Mesodermal cell (in vitro differentiated cells): Measurements from ENCODE around the gene TRIO.

ENCODE experiments used
- H3K27ac ChIP-seq: 2 replicates; pipeline ENCODE4 v1.7.0; 2013; ENCODE audit warnings: mild to moderate bottlenecking, low read depth, low read length, moderate library complexity; ENCODE audit not compliant: severe bottlenecking
- H3K36me3 ChIP-seq: 2 replicates; pipeline ENCODE4 v1.7.1; 2013; ENCODE audit warnings: mild to moderate bottlenecking, low read length, moderate library complexity; ENCODE audit not compliant: control insufficient read depth, insufficient read depth
- H3K4me1 ChIP-seq: one replicate; pipeline ENCODE4 v1.7.1; 2013; ENCODE audit warnings: mild to moderate bottlenecking, low read length; ENCODE audit not compliant: insufficient read depth, control insufficient read depth, poor library complexity, severe bottlenecking
- H3K4me3 ChIP-seq: 2 replicates; pipeline ENCODE4 v1.7.0; 2013; ENCODE audit warnings: low read length, control low read depth, mild to moderate bottlenecking; ENCODE audit not compliant: insufficient read depth, poor library complexity, severe bottlenecking; ENCODE audit errors: extremely low read depth
- H3K9me3 ChIP-seq: 2 replicates; pipeline ENCODE4 v1.7.1; 2013; ENCODE audit warnings: mild to moderate bottlenecking, low read length, moderate library complexity; ENCODE audit not compliant: control insufficient read depth
- WGBS, 2 experiments: methylation state at CpG; one replicate each; pipeline ENCODE4 v1.1.5; 2013; ENCODE audit warnings: missing lambda C conversion rate in 2 of 2; ENCODE audit not compliant: insufficient coverage in 2 of 2; 5-methylcytosine and 5-hydroxymethylcytosine counted together

Gene TRIO

DNA sequence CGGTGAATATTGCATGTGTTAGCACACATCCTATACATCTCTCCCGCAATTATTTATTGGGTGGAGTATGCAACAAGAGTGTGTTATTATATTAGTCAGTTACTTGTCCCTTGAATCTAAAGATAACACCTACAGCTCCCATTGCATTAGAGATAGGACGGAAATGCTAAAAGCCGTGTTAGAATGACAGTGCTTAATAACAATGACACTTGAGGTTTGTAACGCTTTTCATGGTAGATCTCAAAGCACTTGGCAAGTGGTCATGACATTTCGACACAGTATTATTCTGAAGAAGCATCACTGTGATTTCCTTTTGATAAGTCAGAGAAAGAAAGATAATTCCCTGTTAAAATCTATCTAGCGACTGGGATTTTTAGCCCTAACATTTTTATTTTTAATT lies 33.4 kb upstream of the TRIO start:
- H3K27ac ChIP-seq, result no peak overlapping the region
- H3K4me3 ChIP-seq, result no peak overlapping the region
- peaks cover 26% of the 10 kb centered on the region for H3K4me1 ChIP-seq
- no peaks in the 10 kb centered on the region for H3K36me3 ChIP-seq
- WGBS, 2 experiments, result 95 to 100% methylated on average over 2 to 3 of the region's 7 CpGs
- no peaks in the 10 kb centered on the region for H3K9me3 ChIP-seq

DNA sequence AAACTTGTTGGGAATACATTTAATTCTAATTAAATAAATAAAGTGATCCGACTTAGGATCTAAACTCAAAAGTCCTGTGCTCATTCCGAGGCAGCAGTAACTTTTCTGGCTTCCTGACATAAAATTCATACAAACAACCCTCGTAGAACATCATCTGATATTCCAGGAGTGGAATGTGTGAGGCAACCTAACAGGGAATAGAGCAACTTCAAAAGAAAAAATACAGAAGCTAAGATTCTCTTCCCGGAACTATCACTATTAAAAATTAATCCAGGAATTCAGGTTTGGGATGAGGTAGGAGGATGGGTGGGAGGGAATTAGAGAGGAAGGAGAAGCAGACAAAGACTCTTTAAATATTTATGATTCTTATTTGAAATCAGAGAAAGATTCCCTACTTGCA lies 32.9 kb upstream of the TRIO start:
- H3K4me3 ChIP-seq, result no peak overlapping the region
- H3K27ac ChIP-seq, result no peak overlapping the region
- no CpG with 5 or more reads among the region's 4 CpGs for WGBS, 2 experiments
- H3K4me1 ChIP-seq, result peaks cover 28% of the 10 kb centered on the region
- H3K9me3 ChIP-seq, result no peaks in the 10 kb centered on the region
- no peaks in the 10 kb centered on the region for H3K36me3 ChIP-seq

DNA sequence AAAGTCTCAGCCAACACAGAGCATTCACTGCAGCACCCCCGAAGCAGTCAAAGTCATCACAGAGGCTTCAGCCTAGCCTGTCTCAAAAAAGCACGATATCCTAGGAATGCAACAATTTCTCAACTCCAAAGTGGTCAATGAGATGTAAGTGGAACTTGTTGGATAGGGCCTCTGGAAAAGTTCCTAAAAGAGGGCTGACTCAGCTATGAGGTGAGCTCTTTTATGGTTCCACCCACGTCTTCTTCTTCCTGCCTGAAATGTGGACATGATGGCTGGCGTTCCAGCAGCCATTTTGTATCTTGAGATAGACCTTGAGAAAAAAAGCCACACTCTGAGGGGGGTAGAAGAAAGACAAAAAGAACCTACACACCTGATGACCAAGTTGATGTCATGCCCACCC lies 32.5 kb upstream of the TRIO start:
- 94% methylated on average over 2 of the region's 4 CpGs; no CpG with 5 or more reads in 1 of the 2 experiments for WGBS, 2 experiments
- Histone ChIP-seq H3K27ac (no peak overlapping the region), H3K4me3 (no peak overlapping the region), H3K36me3 (no peaks in the 10 kb centered on the region), H3K4me1 (peaks cover 28% of the 10 kb centered on the region), H3K9me3 (no peaks in the 10 kb centered on the region)

- Histone ChIP-seq H3K9me3 (no peaks in the 10 kb centered on the region), H3K36me3 (no peaks in the 10 kb centered on the region), H3K4me1 (peaks cover 16% of the 10 kb centered on the region), H3K4me3 (no peak overlapping the region), H3K27ac (no peak overlapping the region)
- 63 to 65% methylated on average over 3 to 4 of the region's 5 CpGs for WGBS, 2 experiments
These were observed 30.0 kb upstream of the TRIO start for GRCh38 chr5:14112998-14113652.

DNA sequence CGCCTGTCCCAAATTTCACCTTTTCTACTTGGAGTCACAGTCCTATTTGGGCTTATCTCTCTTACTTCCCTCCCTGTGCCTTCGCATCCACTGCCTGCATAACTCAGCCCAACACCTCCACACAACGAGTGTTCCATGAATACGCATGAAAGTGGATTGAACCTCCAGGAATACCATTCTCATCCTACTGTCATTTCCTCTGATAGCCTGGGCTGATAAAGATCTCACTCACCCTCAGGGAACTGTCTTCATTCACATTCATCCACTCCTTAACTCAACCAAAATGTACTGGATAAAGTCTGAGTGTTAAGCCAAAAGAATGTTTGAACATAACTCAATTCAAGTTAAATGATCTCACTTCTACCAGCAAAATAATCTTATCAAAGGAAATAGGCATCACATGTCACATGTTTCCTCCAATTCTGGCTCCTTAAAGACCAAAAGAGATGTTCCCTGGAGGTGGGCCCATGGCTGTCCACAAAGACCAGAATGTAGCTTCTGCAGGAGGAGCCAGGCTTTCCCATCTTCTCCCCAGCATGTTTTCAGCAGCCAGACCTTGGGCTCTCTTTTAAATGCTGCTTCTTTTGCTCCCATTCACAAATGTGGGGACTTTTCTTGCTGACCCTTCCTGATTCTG lies 28.4 kb upstream of the TRIO start:
- 58 to 65% methylated on average over 4 of the region's 4 CpGs for WGBS, 2 experiments
- Histone ChIP-seq H3K27ac (no peak overlapping the region), H3K4me1 (peaks cover 28% of the 10 kb centered on the region), H3K4me3 (no peak overlapping the region), H3K9me3 (no peaks in the 10 kb centered on the region), H3K36me3 (no peaks in the 10 kb centered on the region)

DNA sequence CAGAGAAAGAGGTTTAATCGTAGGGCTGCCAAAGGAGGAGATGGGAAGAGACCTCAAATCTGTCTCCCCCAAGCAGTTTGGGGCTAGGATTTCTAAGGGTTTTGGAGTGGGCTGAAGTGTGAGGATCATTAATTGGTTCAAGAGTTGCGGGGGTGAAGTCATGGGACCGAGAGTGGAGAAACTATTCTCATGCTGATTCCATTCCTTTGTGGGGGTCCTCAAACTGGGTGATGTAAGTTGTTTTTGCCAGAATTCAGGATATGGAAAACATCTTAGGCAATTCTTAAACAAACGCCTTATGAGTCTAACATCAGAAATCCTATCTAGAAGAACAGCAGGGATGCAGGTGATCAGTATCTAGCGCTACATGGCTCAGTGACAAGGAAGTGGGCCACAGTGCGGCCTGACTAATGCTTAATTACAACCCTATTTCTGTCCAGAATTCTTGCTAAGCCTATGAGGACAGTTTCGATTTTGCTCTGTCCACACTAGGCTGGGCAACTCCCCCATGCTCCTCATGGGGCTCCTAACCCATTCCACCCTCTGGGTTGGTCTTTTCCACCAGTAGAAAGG lies 27.7 kb upstream of the TRIO start:
- WGBS, 2 experiments, result 82 to 89% methylated on average over 6 to 7 of the region's 7 CpGs
- Histone ChIP-seq H3K4me3 (no peak overlapping the region), H3K27ac (no peak overlapping the region), H3K4me1 (peaks cover 28% of the 10 kb centered on the region), H3K36me3 (no peaks in the 10 kb centered on the region), H3K9me3 (no peaks in the 10 kb centered on the region)

- Histone ChIP-seq H3K9me3 (no peaks in the 10 kb centered on the region), H3K36me3 (no peaks in the 10 kb centered on the region), H3K4me1 (peaks cover 22% of the 10 kb centered on the region), H3K27ac (peak overlapping the region; percentile 67), H3K4me3 (no peak overlapping the region)
- WGBS, 2 experiments, result 40 to 52% methylated on average over 7 to 12 of the region's 15 CpGs
These were observed 24.4 kb upstream of the TRIO start for GRCh38 chr5:14118551-14119320.

DNA sequence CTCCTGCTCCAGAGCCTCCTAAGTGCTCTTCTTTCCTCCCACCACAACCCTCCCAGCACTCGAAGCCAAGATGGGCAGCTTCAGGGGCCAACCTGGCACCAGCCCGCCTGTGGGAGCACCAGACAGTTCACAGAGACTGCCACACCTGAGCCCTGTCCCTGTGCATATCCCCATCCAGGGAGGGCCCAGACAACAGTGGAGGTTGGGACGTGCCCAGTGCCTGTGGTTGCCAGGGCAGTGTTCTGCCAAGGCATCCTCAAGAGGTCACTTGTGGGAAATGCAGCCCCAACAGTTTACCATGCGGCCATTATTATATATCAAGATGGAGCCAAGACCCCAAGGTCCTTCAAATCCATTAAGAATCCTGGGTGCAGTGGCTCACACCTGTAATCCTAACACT lies 23.0 kb upstream of the TRIO start:
- no peak overlapping the region for H3K4me3 ChIP-seq
- H3K4me1 ChIP-seq, result peaks cover 16% of the 10 kb centered on the region
- 94 to 97% methylated on average over 3 to 4 of the region's 4 CpGs for WGBS, 2 experiments
- H3K9me3 ChIP-seq, result no peaks in the 10 kb centered on the region
- H3K36me3 ChIP-seq, result no peaks in the 10 kb centered on the region
- H3K27ac ChIP-seq, result no peak overlapping the region

DNA sequence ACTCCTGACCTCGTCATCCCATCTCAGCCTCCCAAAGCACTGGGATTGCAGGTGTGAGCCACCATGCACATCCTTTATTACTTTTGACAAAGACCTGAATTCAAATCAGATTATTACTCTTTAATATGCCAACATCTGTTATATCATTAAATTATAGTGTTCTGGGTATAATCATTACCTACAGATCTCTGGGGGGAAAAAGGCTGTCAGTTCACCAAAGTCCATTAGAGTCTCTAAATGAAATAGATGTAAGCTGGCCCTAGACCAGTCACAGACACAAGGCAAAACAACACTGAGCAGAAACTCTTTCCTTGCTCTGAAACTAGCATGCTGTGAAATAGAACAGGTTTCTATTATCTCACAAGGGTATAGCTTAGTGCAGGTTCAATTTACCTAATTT lies 21.6 kb upstream of the TRIO start:
- Histone ChIP-seq H3K27ac (no peak overlapping the region), H3K4me3 (no peak overlapping the region), H3K36me3 (no peaks in the 10 kb centered on the region), H3K4me1 (peaks cover 16% of the 10 kb centered on the region), H3K9me3 (no peaks in the 10 kb centered on the region)
- 100% methylated on average over 1 of the region's 1 CpG; no CpG with 5 or more reads in 1 of the 2 experiments for WGBS, 2 experiments

GRCh38 chr5:14122089-14122488 lies 21.1 kb upstream of the TRIO start:
- Histone ChIP-seq H3K4me1 (peaks cover 16% of the 10 kb centered on the region), H3K36me3 (no peaks in the 10 kb centered on the region), H3K4me3 (no peak overlapping the region), H3K9me3 (no peaks in the 10 kb centered on the region), H3K27ac (no peak overlapping the region)
- 100% methylated on average over 1 to 2 of the region's 4 CpGs for WGBS, 2 experiments
